NB4 (cell line): ENCODE results near the gene CLDND1.

ENCODE experiments used
- CTCF ChIP-seq: IDR thresholded peaks from one replicate; pipeline ENCODE4 v1.5.1; 2012; ENCODE audit warnings: low read depth, low read length
- MAX ChIP-seq: IDR thresholded peaks from 2 replicates; pipeline ENCODE4 v1.6.1; 2011; ENCODE audit warnings: low read depth, low read length
- POLR2A ChIP-seq: IDR thresholded peaks from 2 replicates; pipeline ENCODE4 v1.6.1; 2011; ENCODE audit warnings: mild to moderate bottlenecking; ENCODE audit not compliant: insufficient read length; ENCODE audit errors: extremely low read depth

- TF ChIP-seq CTCF: no peak
- no peak for TF ChIP-seq POLR2A
- TF ChIP-seq MAX: no peak
These were observed 12.0 kb upstream of the CLDND1 start for GRCh38 chr3:98534734-98535133.
